GM12878 (cell line): ENCODE measurements around the gene DPF3. TPM values are rescaled to one million over a fixed set of nuclear protein-coding genes. Genes with fewer than 3 reads are reported as not detected.
A peak's percentile ranks its signal among the peaks of the same experiment; 100 is the strongest.

ENCODE experiments used
- IKZF1 ChIP-seq: fragments of 450-650 bp; conservative IDR thresholded peaks from 2 replicates; pipeline ENCODE4 v1.6.1; 2017; ENCODE audit warnings: antibody characterized with exemption, mild to moderate bottlenecking
- IKZF2 ChIP-seq, 2 experiments: fragments of 450-650 bp; IDR thresholded peaks; 2 replicates each; pipeline ENCODE4 v1.6.1; 2017; ENCODE audit warnings: mild to moderate bottlenecking in 2 of 2, moderate library complexity in 2 of 2
- PAX8 ChIP-seq: fragments of 450-650 bp; IDR thresholded peaks from 2 replicates; pipeline ENCODE4 v1.6.1; 2017; ENCODE audit warnings: mild to moderate bottlenecking, moderate library complexity
- REST ChIP-seq: IDR thresholded peaks from 2 replicates; pipeline ENCODE4 v1.6.1; 2012; ENCODE audit warnings: mild to moderate bottlenecking, low read depth, low read length
- SPI1 ChIP-seq: IDR thresholded peaks from 2 replicates; pipeline ENCODE4 v1.6.1; 2011; ENCODE audit warnings: low read depth, mild to moderate bottlenecking, low read length, moderate library complexity, borderline replicate concordance; ENCODE audit not compliant: insufficient read depth
- ZNF592 ChIP-seq: fragments of 450-650 bp; IDR thresholded peaks from 2 replicates; pipeline ENCODE4 v1.6.1; 2017; ENCODE audit warnings: mild to moderate bottlenecking, moderate library complexity
- ZNF622 ChIP-seq: fragments of 450-650 bp; IDR thresholded peaks from 2 replicates; pipeline ENCODE4 v1.6.1; 2017; ENCODE audit warnings: mild to moderate bottlenecking, inconsistent platforms
- polyA plus RNA-seq, 11 experiments: library from polyadenylated mRNA; depleted of rRNA in 4 of 11; unstranded in 6 of 11; stranded (reverse) in 5 of 11; fragments of >200 nt; fragmentation: Nextera tagmentation in 4 of 11; fragmentation: Illumina TruSeq in 1 of 11; extraction: Ambion mirVana in 4 of 11; extraction: Trizol in 1 of 11; gene quantifications; 1 replicate in 1 of 11; 2 replicates in 10 of 11; pipeline versions ENCODE4 v1.2.1 to v1.2.3, GENCODE V29; 2011 to 2016; ENCODE audit warnings: inconsistent platforms in 2 of 11, missing spikeins in 2 of 11, low read depth in 1 of 11
- total RNA-seq, 4 experiments: library from RNA; depleted of rRNA in 3 of 4; stranded (reverse); fragments of >200 nt in 3 of 4; fragmentation: Illumina TruSeq in 1 of 4; extraction: Trizol in 1 of 4; gene quantifications; 2 replicates each; pipeline versions ENCODE4 v1.2.1 to v1.2.3, GENCODE V29; 2013 to 2021

DPF3 gene
- total and polyA plus RNA-seq, 10 of the 15 experiments (the other 5 are each of a cell fraction or from before 2014, with no cell fraction given): 0.69 to 8.0 (median 2.2) TPM

GRCh38 chr14:72699852-72700257 is 194.0 kb downstream of the DPF3 start (continued):
- TF ChIP-seq ZNF592 (no peak), ZNF622 (no peak), SPI1 (peak; percentile 94), PAX8 (no peak), REST (no peak), IKZF2 (IDR thresholded peaks at IDR 0.05) (peak; percentile 15 to 29; a peak in 1 of 4 replicates), IKZF1 (peak; percentile 36)
